ENCODE measurements around the gene CFAP77.

DNA sequence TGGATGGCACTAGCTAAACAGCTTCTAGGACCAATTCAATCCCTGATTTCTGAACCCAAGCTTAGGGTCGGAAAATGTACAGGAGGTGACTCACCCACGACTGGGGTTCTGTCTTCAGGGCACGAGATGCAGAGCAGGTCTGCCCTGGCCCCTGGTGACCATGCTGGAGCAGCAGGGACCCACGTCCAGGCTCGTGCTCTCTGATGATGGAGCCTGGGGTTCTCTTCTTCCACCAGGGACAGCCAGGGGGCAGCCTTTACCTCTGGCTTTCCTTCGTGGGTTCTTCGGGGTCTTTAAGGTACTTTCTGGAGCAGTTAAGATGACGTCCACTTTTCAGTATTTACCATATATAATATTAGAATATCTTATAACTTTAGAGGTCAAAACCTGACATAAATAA is 2.1 kb downstream of the CFAP77 start:
- no peak for TF ChIP-seq POLR2AphosphoS5 (IDR thresholded peaks at IDR 0.05; ENCODE audit: low read depth)
- TF ChIP-seq, protein P1, sequence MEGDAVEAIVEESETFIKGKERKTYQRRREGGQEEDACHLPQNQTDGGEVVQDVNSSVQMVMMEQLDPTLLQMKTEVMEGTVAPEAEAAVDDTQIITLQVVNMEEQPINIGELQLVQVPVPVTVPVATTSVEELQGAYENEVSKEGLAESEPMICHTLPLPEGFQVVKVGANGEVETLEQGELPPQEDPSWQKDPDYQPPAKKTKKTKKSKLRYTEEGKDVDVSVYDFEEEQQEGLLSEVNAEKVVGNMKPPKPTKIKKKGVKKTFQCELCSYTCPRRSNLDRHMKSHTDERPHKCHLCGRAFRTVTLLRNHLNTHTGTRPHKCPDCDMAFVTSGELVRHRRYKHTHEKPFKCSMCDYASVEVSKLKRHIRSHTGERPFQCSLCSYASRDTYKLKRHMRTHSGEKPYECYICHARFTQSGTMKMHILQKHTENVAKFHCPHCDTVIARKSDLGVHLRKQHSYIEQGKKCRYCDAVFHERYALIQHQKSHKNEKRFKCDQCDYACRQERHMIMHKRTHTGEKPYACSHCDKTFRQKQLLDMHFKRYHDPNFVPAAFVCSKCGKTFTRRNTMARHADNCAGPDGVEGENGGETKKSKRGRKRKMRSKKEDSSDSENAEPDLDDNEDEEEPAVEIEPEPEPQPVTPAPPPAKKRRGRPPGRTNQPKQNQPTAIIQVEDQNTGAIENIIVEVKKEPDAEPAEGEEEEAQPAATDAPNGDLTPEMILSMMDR (IDR thresholded peaks at IDR 0.05; ENCODE audit: insufficient read depth, low read length): no peak
- TF ChIP-seq, protein P2, sequence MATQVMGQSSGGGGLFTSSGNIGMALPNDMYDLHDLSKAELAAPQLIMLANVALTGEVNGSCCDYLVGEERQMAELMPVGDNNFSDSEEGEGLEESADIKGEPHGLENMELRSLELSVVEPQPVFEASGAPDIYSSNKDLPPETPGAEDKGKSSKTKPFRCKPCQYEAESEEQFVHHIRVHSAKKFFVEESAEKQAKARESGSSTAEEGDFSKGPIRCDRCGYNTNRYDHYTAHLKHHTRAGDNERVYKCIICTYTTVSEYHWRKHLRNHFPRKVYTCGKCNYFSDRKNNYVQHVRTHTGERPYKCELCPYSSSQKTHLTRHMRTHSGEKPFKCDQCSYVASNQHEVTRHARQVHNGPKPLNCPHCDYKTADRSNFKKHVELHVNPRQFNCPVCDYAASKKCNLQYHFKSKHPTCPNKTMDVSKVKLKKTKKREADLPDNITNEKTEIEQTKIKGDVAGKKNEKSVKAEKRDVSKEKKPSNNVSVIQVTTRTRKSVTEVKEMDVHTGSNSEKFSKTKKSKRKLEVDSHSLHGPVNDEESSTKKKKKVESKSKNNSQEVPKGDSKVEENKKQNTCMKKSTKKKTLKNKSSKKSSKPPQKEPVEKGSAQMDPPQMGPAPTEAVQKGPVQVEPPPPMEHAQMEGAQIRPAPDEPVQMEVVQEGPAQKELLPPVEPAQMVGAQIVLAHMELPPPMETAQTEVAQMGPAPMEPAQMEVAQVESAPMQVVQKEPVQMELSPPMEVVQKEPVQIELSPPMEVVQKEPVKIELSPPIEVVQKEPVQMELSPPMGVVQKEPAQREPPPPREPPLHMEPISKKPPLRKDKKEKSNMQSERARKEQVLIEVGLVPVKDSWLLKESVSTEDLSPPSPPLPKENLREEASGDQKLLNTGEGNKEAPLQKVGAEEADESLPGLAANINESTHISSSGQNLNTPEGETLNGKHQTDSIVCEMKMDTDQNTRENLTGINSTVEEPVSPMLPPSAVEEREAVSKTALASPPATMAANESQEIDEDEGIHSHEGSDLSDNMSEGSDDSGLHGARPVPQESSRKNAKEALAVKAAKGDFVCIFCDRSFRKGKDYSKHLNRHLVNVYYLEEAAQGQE (IDR thresholded peaks at IDR 0.05; ENCODE audit: insufficient replicate concordance, low read depth): no peak
- TF ChIP-seq GABPA (IDR thresholded peaks at IDR 0.05; ENCODE audit: low read depth): no peak
